Left renal cortex interstitium (tissue), 4 donors: ENCODE measurements around the gene LUM. TPM values are rescaled to one million over a fixed set of nuclear protein-coding genes. Genes with fewer than 3 reads are reported as not detected.
"Not testable (repeated sequence)": the region's sequence is repeated elsewhere in the genome, so short reads cannot be mapped to it uniquely, and the experiment has no call there.

Source experiments
- DNase-seq, 4 donors: peaks; one replicate each; pipeline ENCODE4 v3.0.0-alpha.2; 2013; ENCODE audit warnings: low read depth in 4 of 4, low spot score in 2 of 4, missing footprints in 1 of 4
- polyA plus RNA-seq, 4 donors: library from polyadenylated mRNA; unstranded; fragments of 120-200 nt; gene quantifications; one replicate each; pipeline ENCODE4 v1.2.1, GENCODE V29; 2013; ENCODE audit not compliant: insufficient read length in 4 of 4

Gene LUM
- polyA plus RNA-seq, 4 donors = 34.2 to 87.5 (median 61.1) TPM

DNA sequence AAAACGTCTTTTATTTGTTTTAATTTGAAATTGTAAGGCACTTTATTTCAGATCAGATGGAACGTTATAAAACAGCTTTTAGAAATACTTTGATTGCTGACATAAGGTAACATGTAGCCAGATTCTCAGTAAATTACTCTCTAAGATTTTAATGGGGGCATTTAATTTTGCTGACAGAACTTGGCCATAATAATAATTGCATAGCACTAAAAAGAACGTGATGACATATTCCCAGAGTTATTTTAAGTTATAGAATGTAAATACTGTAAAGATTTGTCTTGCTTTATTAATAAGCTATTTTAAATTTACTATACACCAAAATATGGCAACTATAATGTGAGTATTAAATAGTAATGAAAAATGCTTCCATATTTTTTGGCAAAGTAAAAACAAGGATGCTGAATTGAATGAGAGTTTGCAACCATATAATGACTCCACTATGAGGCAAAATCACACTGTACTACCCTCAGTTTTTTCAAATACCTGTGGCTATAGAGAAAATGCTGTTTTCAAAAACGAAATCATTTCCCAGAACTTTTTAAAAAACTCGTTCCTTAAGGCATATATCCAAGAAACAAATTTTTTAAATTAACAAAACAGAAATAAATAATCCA lies 876 bp downstream of the LUM start:
- no peak for DNase-seq

GRCh38 chr12:91109581-91110310 lies 1.5 kb downstream of the LUM start:
- no peak for DNase-seq

DNA sequence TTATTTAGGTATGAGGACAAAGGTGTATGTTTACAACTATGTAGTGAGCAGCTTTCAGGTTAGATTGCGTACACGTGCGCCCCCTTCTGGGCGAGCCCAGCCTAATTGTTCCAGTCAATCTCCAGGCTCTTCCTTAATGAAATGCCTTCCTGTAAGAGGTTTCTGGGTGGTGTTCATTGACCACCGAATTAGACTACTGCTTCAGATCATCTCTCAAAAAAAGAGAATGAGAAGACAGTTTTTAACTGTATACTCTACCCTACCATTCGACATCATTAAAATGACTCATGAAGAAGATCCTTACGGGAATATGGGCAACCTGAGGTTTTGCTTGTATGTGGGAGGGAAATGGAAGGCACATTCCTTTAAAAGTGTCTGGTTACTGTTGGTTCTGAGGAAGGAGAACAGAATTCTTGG lies 2.1 kb downstream of the LUM start:
- DNase-seq = no peak

DNA sequence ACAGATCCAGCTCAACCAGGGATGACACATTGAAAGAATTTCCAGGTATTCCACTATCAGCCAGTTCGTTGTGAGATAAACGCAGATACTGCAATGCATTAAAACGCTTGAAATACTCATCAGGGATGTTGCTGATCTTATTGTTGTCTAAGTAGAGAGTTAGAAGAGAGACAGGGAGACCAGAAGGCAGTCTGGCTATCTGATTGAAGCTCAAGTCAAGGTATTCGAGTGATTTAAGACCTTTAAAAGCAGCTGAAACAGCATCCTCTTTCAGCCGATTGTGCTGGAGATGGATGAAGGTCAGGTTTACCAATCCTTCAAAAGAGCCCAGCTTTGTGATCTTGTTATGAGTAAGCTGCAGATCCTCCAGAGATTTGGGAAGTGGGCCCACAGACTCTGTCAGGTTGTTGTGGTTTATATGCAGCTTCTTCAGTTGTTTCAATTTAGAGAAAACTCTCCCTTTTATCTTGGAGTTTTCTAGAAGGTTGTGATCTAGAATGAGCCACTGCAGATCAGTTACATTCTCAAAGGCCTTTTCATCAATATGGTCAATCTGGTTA lies 3.0 kb downstream of the LUM start:
- DNase-seq = no peak

DNA sequence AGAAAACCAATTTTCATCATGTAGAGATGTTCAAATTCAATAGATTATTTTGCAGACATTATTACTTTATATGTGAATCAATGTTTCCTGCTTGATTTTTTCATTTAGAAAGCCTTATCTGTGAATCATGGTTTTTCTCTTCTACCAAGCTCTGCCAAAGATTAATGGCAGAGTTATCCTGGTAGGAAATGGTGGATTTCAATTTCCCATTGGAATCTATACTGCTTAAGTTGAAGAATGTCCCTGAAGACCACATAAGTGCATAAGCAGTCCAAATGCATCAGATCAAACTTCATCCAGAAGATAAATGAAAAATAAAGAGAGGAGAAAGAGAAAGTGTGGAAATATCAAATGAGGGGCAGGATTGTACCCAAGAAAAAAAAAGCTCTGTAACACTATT lies 5.0 kb downstream of the LUM start:
- DNase-seq = no peak

- DNase-seq = no peak
These were observed 5.5 kb downstream of the LUM start for GRCh38 chr12:91105807-91106206.

- no peak for DNase-seq
These were observed 6.4 kb downstream of the LUM start for GRCh38 chr12:91104812-91105466.

GRCh38 chr12:91103624-91104023 lies 7.7 kb downstream of the LUM start:
- DNase-seq = no peak

DNA sequence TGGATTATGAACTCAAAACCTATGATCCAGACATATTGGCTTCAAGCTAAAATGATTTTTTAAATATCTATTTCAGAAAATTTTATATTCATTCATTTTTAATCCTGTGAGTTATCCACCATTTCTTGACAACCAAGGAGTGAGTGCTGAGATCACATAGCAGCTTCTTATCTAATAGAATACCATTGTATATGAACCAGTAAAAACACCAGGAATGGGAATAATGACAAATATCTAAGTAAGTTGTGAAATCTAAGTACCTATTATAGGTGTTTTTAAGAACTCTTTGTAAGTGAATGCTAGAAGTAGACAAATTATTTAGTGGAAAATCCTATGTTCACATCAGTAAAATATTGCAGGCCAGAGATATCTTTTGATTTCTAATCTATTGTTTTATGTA lies 8.2 kb downstream of the LUM start:
- no peak for DNase-seq

DNA sequence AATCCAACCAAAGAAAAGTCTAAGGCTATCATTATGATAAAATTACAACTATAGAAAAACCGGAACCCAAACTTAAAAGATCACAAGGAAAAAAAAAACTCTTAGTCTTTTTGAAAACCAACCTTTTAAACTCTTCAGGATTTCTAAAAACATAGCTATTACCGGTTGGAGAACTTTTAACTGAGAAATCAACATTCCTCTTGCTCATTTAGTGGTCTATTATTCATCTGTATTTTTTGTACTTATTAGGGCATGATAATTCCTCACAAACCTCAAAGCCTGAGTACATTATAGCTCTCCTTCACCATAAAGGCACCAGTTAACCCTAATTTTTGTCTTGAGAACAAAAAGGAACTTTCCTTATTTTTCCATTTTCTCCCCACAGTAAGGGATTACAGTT lies 10.4 kb downstream of the LUM start:
- no peak for DNase-seq

DNA sequence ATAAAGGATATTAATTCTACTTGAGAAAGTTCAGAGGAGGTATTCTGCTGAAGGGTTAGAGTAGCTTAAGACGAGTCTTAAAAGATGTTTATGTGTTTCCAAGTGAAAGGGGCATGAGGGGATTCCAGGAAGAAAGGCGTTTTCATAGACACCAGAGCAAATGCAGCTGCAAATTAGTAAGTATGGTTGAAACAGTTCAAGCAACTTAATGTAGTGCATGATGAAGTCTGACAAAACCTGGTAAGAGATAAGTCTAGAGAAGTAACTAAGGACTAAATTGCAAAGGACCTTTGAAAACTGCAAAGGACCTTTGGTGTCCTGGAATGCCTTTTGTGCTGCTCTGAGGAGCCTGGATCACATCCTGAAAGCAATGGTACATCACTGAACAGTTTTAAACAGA lies 11.5 kb downstream of the LUM start:
- DNase-seq = no peak

GRCh38 chr12:91099341-91099740 lies 12.0 kb downstream of the LUM start:
- DNase-seq = no peak

DNA sequence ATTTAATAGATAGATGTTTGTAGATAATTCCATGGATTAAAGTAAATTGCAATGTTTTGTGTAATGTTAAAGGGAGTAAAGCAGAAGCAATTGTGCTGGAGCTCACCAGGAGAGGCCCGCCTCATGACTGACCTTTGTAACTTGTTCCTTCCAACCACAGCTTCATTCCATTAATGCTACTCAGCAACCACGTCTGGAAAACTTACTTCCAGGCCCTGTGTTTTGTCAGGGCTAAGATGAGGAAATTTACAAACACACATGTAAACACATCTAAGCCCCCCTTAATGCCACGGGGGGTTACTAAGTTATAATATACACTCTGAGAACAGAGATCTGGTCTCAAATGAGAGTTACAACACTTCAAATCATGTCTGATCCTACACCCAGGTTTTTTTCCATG lies 12.4 kb downstream of the LUM start:
- DNase-seq = no peak

GRCh38 chr12:91098461-91098860 lies 12.8 kb downstream of the LUM start:
- no peak for DNase-seq

- DNase-seq = no peak
These were observed 16.3 kb downstream of the LUM start for GRCh38 chr12:91094957-91095356.

GRCh38 chr12:91094032-91094662 lies 17.1 kb downstream of the LUM start:
- DNase-seq = no peak

DNA sequence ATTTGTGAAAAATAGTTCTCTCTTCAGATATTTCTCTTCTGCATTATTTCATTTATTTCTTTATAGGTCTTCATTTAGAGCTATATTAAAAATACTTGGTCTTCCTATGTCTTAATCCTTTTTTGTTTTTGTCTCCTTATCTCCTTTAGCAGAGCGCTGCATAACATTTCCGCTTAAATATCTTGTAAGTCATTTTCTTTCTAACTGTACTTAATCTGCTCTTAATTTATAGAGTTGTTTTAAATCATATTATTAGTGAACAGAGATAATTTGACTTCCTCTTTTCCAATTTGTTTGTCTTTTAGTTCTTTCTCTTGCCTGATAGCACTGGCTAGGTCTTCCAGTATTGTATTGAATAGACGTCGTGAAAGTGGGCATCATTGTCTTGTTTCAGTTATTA lies 18.0 kb downstream of the LUM start:
- no peak for DNase-seq

DNA sequence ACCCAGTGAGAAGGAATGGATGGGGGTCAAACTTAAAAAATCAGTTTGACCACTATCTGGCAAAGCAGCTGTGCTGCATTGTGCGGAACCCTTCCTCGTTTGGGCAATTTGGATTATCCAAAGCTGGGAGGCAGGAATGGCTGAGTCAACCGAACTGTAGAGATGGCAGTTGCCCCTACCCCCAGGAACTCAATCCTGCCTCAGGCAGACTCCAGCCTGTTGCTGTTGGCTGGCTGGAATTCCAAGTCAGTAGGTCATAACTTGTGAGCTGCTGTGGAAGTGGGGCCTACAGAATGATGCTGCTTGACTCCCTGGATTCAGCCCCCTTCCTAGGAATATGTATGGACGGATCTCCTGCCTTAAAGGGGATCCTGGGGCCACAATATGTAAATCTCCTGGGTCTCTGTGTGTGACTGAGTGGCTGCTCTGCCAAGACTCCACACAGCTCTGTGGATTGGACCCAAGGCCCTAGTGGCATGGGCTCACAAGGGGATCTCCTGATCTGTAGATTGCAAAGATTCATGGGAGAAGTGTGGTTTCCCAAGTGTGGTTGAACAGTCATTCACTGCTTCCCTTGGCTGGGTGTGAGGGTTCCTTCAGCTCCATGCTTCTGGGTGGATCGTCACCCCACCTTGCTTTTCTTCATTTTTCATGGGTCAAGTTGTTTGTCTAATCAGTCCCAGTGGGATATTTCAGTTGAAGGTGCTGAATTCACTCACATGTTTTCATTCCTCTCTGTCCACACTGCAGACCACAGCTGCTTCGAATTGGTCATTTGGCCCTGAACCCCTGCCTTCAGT lies 19.2 kb downstream of the LUM start:
- no peak for DNase-seq

DNA sequence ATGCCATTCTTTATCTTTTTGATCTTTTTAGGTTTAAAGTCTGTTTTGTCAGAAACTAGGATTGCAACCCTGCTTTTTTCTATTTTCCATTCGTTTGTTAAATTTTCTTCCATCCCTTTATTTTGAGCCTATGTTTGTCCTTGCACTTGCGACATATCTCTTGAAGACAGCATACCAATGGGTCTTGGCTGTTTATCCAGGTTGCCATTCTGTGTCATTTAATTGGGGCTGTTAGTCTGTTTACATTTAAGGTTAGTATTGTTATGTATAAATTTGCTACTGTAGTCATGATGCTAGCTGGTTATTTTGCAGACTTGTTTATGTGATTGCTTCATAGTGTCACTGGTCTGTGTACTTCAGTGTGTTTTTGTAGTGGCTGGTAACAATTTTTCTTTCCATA lies 21.3 kb downstream of the LUM start:
- not testable (repeated sequence) for DNase-seq

GRCh38 chr12:91080041-91080440 lies 31.3 kb downstream of the LUM start:
- DNase-seq = no peak
